ENCODE results near the gene CLCNKB. TPM values are rescaled to one million over a fixed set of nuclear protein-coding genes. Genes with fewer than 3 reads are reported as not detected.
A peak's percentile ranks its signal among the peaks of the same experiment; 100 is the strongest.

The CLCNKB gene
- total RNA-seq, 1 donor from 2014 or later, result 0.97 TPM

- Histone ChIP-seq H3F3A (ENCODE audit: low read depth) (peaks cover 5% of the 10 kb centered on the region), H3K4me3 (no peak overlapping the region), H2AFZ (replicated peaks) (no peak overlapping the region), H4K20me1 (ENCODE audit: low read depth) (no peaks in the 10 kb centered on the region), H3K79me2 (ENCODE audit: low read depth) (no peaks in the 10 kb centered on the region), H3K4me2 (no peak overlapping the region), H3K36me3 (no peaks in the 10 kb centered on the region), H3K9ac (no peak overlapping the region), H3K27ac (no peak overlapping the region), H3K9me3 (ENCODE audit: low read depth) (no peaks in the 10 kb centered on the region), H3K4me1 (peaks cover 31% of the 10 kb centered on the region), H3K27me3 (no peaks in the 10 kb centered on the region)
- no peaks in the 10 kb centered on the region for H3K36me3 Mint-ChIP-seq
- TF ChIP-seq CTCF (IDR thresholded peaks at IDR 0.05) (no peak), EZH2phosphoT487 (IDR thresholded peaks at IDR 0.05) (no peak), EZH2 (IDR thresholded peaks at IDR 0.05) (no peak)
- H3K9me3 Mint-ChIP-seq, result no peaks in the 10 kb centered on the region
- H3K27me3 Mint-ChIP-seq (ENCODE audit: insufficient read depth, low read depth), result peaks cover 20% of the 10 kb centered on the region
- DNase-seq (ENCODE audit: low spot score), result no peak
- H3K4me3 Mint-ChIP-seq, result no peak overlapping the region
- H3K4me1 Mint-ChIP-seq, result peaks cover 57% of the 10 kb centered on the region
- no peak overlapping the region for H3K27ac Mint-ChIP-seq
Observed at GRCh38 chr1:16066245-16066644, 22.7 kb downstream of the CLCNKB start.

- Histone ChIP-seq H3F3A (ENCODE audit: low read depth) (peaks cover 7% of the 10 kb centered on the region), H3K36me3 (no peaks in the 10 kb centered on the region), H3K79me2 (ENCODE audit: low read depth) (no peaks in the 10 kb centered on the region), H3K4me2 (peak overlapping the region; percentile 45), H3K27ac (no peak overlapping the region), H2AFZ (replicated peaks) (no peak overlapping the region), H3K4me1 (peaks cover 31% of the 10 kb centered on the region), H3K9me3 (ENCODE audit: low read depth) (no peaks in the 10 kb centered on the region), H3K9ac (no peak overlapping the region), H3K27me3 (peaks cover 9% of the 10 kb centered on the region), H3K4me3 (no peak overlapping the region), H4K20me1 (ENCODE audit: low read depth) (no peaks in the 10 kb centered on the region)
- peak; percentile 59 for DNase-seq (ENCODE audit: low spot score)
- Mint-ChIP-seq H3K36me3 (no peaks in the 10 kb centered on the region), H3K4me3 (peak overlapping the region; percentile 74), H3K9me3 (no peaks in the 10 kb centered on the region), H3K27ac (peak overlapping the region; percentile 97), H3K27me3 (ENCODE audit: insufficient read depth, low read depth) (peaks cover 20% of the 10 kb centered on the region), H3K4me1 (peaks cover 57% of the 10 kb centered on the region)
- TF ChIP-seq CTCF (IDR thresholded peaks at IDR 0.05), result no peak
- TF ChIP-seq EZH2phosphoT487 (IDR thresholded peaks at IDR 0.05), result no peak
- no peak for TF ChIP-seq EZH2 (IDR thresholded peaks at IDR 0.05)
Observed at GRCh38 chr1:16067127-16067768, 23.7 kb downstream of the CLCNKB start.

GRCh38 chr1:16067933-16068332, 24.4 kb downstream of the CLCNKB start:
- Histone ChIP-seq H2AFZ (replicated peaks) (no peak overlapping the region), H3K9ac (no peak overlapping the region), H3K9me3 (ENCODE audit: low read depth) (no peaks in the 10 kb centered on the region), H3F3A (ENCODE audit: low read depth) (peaks cover 14% of the 10 kb centered on the region), H3K4me1 (peaks cover 37% of the 10 kb centered on the region), H4K20me1 (ENCODE audit: low read depth) (no peaks in the 10 kb centered on the region), H3K27ac (no peak overlapping the region), H3K4me2 (peak overlapping the region; percentile 45), H3K27me3 (peaks cover 15% of the 10 kb centered on the region), H3K4me3 (no peak overlapping the region), H3K36me3 (no peaks in the 10 kb centered on the region), H3K79me2 (ENCODE audit: low read depth) (no peaks in the 10 kb centered on the region)
- no peaks in the 10 kb centered on the region for H3K9me3 Mint-ChIP-seq
- H3K4me1 Mint-ChIP-seq, result peaks cover 53% of the 10 kb centered on the region
- TF ChIP-seq CTCF (IDR thresholded peaks at IDR 0.05) (no peak), EZH2 (IDR thresholded peaks at IDR 0.05) (no peak), EZH2phosphoT487 (IDR thresholded peaks at IDR 0.05) (no peak)
- no peak for DNase-seq (ENCODE audit: low spot score)
- peak overlapping the region; percentile 97 for H3K27ac Mint-ChIP-seq
- H3K4me3 Mint-ChIP-seq, result peak overlapping the region; percentile 74
- H3K36me3 Mint-ChIP-seq, result no peaks in the 10 kb centered on the region
- peaks cover 17% of the 10 kb centered on the region for H3K27me3 Mint-ChIP-seq (ENCODE audit: insufficient read depth, low read depth)
